HG02798 (cell line): ENCODE results near the gene ATP6V0C.
"Not testable (repeated sequence)": the region's sequence is repeated elsewhere in the genome, so short reads cannot be mapped to it uniquely, and the experiment has no call there.

Experiments used
- ATAC-seq: cut with Tn5 transposase; IDR thresholded peaks from one replicate; pipeline ENCODE4 v1.9.1; 2021; ENCODE audit warnings: mild to moderate bottlenecking; ENCODE audit not compliant: unreplicated experiment, poor library complexity

Gene ATP6V0C

GRCh38 chr16:2539192-2539844 is 25.6 kb downstream of the ATP6V0C start:
- not testable (repeated sequence) for ATAC-seq

GRCh38 chr16:2539845-2540458 is 26.2 kb downstream of the ATP6V0C start:
- ATAC-seq: not testable (repeated sequence)

GRCh38 chr16:2540912-2541311 is 27.2 kb downstream of the ATP6V0C start:
- ATAC-seq: not testable (repeated sequence)

- ATAC-seq: not testable (repeated sequence)
Observed at GRCh38 chr16:2541409-2541808, 27.7 kb downstream of the ATP6V0C start.

GRCh38 chr16:2543771-2544170 is 30.0 kb downstream of the ATP6V0C start:
- ATAC-seq: not testable (repeated sequence)

GRCh38 chr16:2550283-2550878 is 36.6 kb downstream of the ATP6V0C start:
- ATAC-seq: not testable (repeated sequence)

- not testable (repeated sequence) for ATAC-seq
Observed at GRCh38 chr16:2551420-2551889, 37.7 kb downstream of the ATP6V0C start.

- ATAC-seq: not testable (repeated sequence)
Observed at GRCh38 chr16:2554709-2555425, 41.1 kb downstream of the ATP6V0C start.

- not testable (repeated sequence) for ATAC-seq
Observed at GRCh38 chr16:2557150-2557549, 43.4 kb downstream of the ATP6V0C start.

GRCh38 chr16:2560131-2560797 is 46.5 kb downstream of the ATP6V0C start:
- ATAC-seq: peak; percentile 58

GRCh38 chr16:2560798-2561133 is 47.0 kb downstream of the ATP6V0C start:
- ATAC-seq: peak; percentile 55

- not testable (repeated sequence) for ATAC-seq
Observed at GRCh38 chr16:2567506-2567905, 53.8 kb downstream of the ATP6V0C start.

- ATAC-seq: not testable (repeated sequence)
Observed at GRCh38 chr16:2568573-2568972, 54.8 kb downstream of the ATP6V0C start.
